AG09319 (cell line): ENCODE data around the gene UACA.

Source experiments
- DNase-seq: peaks from one replicate; pipeline ENCODE4 v3.0.0-alpha.2; 2010; ENCODE audit warnings: low read depth; ENCODE audit errors: extremely low read depth
- CTCF ChIP-seq: IDR thresholded peaks from 2 replicates; pipeline ENCODE4 v1.5.1; 2011; ENCODE audit warnings: low read depth, mild to moderate bottlenecking, inconsistent platforms, low read length, moderate library complexity

Gene UACA

GRCh38 chr15:70690021-70690420 lies 73.3 kb downstream of the UACA start:
- no peak for DNase-seq
- TF ChIP-seq CTCF: no peak

- no peak for DNase-seq
- no peak for TF ChIP-seq CTCF
These were observed 75.9 kb downstream of the UACA start for GRCh38 chr15:70687482-70687881.

GRCh38 chr15:70680817-70681216 lies 82.5 kb downstream of the UACA start:
- TF ChIP-seq CTCF: no peak

GRCh38 chr15:70679919-70680231 lies 83.5 kb downstream of the UACA start:
- no peak for DNase-seq
- TF ChIP-seq CTCF: no peak

More at GRCh38 chr15:70680817-70681216, 82.5 kb downstream of the UACA start:
- DNase-seq: no peak

GRCh38 chr15:70672081-70672480 lies 91.3 kb downstream of the UACA start:
- DNase-seq: no peak
- TF ChIP-seq CTCF: no peak

GRCh38 chr15:70670680-70671079 lies 92.7 kb downstream of the UACA start:
- peak; percentile 13 for TF ChIP-seq CTCF
- DNase-seq: no peak

GRCh38 chr15:70669966-70670658 lies 93.2 kb downstream of the UACA start:
- no peak for TF ChIP-seq CTCF
- DNase-seq: no peak
